ENCODE data around the gene MON1A.

DNA sequence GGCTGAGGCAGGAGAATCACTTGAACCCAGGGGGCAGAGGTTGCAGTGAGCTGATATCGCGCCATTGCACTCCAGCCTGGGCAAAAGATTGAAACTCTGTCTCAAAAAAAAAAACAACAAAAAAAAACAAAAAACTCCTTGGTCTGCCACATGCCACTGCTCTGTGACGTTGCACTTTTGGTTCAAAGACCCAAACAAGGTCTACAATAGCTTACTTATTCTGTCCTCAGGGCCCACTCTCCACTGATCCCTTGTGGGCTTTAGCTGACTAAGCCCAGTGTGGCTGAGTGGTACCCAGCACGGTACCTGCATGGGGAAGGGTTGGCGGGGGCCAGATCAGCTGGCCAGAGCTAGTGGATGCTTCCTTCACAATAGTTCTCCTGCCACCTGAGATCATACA lies 1.8 kb downstream of the MON1A start:
- no peak for TF ChIP-seq CTCF (IDR thresholded peaks at IDR 0.05)
- TF ChIP-seq POLR2A (IDR thresholded peaks at IDR 0.05) = no peak
- no peak for TF ChIP-seq POLR2AphosphoS5 (IDR thresholded peaks at IDR 0.05)
